ENCODE measurements around the gene ACTL6B.
"Not testable (repeated sequence)": the region's sequence is repeated elsewhere in the genome, so short reads cannot be mapped to it uniquely, and the experiment has no call there.

The ACTL6B gene

DNA sequence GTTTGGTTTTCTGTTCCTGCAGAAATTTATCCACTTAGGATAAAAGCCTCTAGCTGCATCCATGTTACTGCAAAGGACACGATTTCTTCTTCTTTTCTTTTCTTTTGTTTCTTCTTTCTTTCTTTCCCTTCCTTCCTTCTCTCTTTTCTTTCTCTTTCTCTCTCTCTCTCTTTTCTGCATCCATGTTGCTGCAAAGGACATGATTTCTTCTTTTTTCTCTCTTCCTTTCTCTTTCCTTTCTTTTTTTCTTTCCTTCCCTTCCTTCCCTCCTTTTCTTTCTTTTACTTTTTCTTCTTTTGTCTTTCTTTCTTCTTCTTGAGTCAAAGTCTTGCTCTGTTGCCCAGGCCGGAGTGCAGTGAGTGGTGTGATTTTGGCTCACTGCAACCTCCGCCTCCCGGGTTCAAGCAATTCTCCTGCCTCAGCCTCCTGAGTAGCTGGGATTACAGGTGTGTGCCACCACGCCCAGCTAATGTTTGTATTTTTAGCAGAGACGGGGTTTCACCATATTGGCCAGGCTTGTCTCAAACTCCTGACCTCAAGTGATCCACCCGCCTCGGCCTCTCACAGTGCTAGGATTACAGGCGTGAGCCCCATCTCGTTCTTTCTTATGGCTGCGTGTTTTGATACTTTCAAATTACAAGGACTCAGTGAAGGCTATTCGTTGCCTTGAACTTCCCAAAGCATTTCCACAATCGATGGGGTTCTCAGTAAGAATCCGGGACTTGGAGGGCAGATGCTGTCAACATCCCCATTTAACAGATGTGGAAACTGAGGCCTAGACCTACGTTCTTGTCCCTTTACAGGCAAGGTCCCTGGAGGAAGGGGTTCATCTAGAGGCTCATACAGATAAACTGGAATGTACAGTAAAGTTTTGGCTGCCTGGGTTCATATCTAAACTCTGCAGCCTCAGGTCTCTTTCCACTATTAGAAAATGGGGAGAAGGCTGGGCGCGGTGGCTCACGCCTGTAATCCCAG, 15.4 kb upstream of the ACTL6B start:
- no peak for DNase-seq (ENCODE audit: low read depth in 2 of 2, low spot score in 1 of 2)

DNA sequence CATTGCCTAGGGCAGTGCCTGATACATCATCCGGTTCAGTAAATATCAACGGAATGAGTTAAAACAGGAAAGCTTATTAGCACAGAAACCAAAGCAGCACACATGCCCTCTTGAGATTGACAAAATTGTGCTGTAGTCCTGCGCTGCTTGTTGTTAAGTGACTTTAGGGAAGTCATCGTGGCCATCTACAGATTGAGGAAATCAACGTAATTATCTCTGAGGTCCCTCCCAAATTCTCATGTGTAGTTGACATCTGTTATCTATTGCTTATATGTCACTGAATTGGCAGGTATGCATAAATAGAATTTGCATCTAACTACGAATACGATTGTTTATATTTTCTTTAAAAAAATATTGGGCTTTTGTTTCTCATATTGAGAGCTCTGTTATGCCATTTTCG, 13.8 kb upstream of the ACTL6B start:
- DNase-seq (ENCODE audit: low read depth in 2 of 2, low spot score in 1 of 2): no peak

DNA sequence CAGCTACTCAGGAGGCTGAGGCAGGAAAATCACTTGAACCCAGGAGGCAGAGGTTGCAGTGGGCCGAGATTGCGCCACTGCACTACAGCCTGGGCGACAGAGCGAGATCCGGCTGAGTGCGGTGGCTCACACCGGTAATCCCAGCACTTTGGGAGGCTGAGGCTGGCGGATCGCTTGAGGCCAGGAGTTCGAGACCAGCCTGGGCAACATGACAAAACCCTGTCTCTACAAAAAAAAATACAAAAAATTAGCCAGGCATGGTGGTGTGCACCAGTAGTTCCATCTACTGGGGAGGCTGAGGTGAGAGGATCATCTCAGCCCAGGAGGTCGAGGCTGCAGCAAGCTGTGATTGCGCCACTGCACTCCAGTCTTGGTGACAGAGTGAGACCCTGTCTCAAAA, 12.9 kb upstream of the ACTL6B start:
- DNase-seq (ENCODE audit: low read depth in 2 of 2, low spot score in 1 of 2): not testable (repeated sequence)

DNA sequence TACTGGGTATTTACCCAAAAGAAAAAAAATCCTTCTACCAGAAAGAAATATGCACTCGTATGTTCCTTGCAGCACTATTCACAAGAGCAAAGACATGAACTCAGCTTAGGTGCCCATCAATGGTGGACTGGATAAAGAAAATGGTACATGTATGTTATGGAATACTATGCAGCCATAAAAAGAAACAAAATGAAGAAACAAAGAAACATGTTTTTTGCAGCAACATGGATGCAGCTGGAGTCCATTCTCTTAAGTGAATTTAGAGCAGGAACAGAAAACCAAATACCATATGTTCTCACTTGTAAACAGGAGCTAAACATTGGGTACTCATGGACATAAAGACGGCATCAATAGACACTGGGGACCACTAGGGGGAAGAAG, 11.8 kb upstream of the ACTL6B start:
- no peak for DNase-seq (ENCODE audit: low read depth in 2 of 2, low spot score in 1 of 2)

DNA sequence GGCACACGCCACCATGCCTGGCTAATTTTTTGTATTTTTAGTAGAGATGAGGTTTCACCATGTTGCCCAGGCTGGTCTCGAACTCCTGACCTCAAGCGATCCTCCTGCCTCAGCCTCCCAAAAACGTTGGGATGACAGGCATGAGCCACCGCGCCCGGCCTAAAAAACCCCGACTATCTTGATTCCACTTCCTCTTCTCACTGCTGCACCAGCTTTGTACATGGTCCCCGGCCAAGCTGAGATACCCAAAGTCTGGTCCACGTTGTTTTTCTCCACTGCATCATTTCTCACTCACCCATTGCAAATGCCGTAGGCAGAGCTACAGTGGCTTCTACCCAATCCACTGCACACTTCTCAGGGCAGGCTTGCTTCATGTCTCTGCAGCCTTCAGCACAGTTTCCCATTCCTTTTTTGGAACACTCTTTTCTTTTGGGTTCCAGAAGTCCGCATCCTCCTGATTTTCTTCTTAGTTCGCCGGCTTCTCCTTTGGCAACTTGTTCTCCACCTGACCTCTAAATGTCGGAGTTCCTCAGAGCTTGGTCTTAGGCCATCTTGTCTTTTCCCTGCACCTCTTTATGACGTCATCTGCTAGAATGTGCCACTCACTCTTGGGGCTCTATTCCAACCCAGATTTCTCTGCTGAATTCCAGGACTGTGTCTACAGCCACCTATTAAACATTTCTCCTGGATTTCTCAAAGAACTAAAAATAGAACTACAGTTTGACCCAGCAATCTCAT, 11.3 kb upstream of the ACTL6B start:
- DNase-seq (ENCODE audit: low read depth in 2 of 2, low spot score in 1 of 2): no peak

DNA sequence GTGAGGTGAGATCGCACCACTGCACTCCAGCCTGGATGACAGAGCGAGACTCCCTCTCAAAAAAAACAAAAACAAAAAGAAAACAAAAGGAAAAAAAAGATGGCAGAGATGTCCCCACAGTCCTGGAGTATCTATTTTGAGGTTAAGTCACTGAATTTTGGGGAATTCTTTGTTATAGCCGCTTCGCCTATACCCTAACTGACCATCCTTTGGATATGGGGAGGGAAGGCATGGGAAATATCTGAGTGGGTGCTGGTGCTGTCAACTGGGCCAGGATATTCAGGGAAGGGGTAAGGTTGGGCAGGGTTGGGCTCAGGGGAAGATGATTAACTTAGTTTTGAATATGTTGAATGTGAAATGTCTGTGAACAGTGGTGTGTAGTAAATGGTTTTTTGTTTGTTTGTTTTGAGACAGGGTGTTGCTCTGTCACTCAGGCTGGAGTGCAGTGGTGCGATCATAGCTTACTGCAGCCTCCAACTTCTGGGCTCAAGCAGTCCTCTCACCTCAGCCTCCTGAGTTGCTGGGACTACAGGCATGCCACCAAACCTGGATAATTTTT, 9.0 kb upstream of the ACTL6B start:
- no peak for DNase-seq (ENCODE audit: low read depth in 2 of 2, low spot score in 1 of 2)

DNA sequence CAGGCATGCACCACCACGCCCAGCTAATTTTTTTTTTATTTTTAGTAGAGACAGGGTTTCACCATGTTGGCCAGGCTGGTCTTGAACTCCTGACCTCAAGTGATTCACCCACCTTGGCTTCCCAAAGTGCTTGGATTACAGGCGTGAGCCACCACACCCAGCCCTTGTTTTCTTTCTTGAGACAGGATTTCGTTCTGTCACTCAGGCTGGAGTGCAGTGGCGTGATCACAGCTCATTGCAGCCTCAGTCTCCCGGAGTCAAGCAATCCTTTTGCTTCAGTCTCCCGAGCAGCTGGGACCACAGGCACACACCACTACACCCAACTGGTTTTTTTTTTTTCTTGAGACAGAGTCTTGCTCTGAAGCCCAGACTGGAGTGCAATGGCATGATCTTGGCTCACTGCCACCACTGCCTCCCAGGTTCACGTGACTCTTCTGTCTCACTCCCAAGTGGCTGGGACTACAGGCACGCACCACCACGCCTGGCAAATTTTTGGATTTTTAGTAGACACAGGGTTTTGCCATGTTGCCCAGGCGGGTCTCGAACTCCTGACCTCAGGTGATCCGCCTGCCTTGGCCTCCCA, 6.0 kb upstream of the ACTL6B start:
- not testable (repeated sequence) for DNase-seq (ENCODE audit: low read depth in 2 of 2, low spot score in 1 of 2)

DNA sequence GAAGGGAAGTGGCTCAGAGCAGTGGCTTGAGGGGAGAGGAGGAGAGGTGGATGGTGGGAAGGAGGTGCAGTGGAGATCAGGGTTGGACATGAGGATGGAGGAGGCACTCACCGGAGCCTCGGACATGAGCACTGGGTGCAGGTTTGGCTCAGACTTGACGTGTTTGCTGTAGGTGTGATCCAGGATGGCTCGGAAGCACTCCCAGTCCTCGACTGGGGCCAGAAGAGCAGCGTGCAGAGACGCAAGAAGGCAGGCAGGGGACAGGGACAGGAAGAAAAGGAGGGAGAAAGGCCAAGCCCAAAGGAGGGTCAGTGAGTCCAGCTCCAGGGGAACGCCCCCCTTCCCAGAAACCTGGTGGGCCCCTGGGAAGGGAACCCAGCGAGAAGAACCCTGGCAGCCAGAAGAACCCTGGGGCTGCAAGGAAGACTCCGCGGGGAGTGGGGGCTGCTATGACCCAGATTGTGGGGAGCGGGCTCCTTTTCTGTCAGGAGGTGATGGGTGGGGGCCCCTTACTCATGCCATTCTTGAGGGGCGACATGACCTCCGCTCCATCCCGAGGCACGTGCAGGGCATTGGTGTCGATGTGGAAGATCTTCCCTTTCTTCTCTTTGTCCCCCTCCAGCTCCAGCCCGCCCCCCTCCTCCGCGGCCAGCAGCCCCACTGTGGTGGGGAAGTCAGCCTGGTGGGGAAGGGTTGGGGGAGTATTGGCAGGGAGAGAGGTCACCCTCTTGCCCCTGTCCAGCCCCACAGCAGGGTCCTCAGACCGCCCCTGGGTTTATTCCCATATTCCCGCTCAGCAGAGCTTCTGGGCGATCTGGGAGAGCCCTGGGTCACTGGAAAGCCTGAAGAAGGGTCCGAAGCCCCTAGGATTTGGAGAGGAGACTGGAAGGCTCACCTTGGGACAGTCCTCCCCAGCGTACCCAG, 1.1 kb downstream of the ACTL6B start:
- no peak for DNase-seq (ENCODE audit: low read depth in 2 of 2, low spot score in 1 of 2)

DNA sequence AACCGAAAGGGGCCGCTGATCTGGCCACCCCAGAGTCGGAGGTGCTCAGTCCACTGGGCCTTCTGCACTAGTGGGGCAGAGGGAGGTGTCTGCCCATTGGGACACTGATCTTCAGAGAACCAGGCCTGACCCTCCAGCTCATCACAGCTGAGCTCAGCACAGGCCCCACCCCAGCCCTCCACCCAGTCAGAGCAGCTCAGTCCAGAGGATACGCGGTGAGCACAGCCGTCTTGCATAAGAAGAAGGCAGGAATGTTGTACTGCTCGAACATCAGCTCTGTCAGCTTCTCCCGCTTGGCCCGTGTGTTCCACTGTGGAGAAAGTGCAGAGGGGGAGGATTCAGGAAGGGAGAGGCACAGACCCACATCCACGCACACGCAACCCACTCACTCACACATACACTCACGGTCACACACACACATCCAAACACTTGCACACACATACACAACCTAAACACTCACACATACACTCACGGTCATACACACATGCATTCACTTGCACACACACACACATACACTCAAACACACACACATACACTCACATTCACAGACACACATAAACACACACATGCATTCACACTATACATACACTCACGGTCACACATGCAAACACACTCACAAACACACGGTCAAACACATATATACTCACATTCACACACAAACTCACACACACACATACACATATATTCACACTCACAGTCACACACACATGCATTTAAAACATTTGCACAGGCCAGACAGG, 6.3 kb downstream of the ACTL6B start:
- no peak for DNase-seq (ENCODE audit: low read depth in 2 of 2, low spot score in 1 of 2)

DNA sequence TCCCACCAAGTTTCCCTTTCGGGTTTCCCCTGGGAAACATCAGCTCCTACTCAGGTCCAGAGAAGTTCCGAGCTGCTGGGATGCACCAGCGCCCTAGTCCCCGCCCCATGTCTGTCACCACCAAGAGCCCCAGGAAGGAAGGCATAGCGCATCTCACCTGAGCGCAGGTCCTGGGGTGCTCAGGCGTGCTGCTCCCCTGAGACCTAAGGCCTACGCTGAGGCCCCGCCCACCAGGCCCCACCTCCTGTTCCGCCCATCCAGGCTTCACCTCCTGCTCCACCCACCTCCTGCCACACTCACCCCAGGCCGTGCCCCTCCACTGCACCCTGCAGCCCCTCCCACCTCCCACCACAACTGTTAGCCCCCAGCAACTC, 13.7 kb downstream of the ACTL6B start:
- no peak for DNase-seq (ENCODE audit: low read depth in 2 of 2, low spot score in 1 of 2)

DNA sequence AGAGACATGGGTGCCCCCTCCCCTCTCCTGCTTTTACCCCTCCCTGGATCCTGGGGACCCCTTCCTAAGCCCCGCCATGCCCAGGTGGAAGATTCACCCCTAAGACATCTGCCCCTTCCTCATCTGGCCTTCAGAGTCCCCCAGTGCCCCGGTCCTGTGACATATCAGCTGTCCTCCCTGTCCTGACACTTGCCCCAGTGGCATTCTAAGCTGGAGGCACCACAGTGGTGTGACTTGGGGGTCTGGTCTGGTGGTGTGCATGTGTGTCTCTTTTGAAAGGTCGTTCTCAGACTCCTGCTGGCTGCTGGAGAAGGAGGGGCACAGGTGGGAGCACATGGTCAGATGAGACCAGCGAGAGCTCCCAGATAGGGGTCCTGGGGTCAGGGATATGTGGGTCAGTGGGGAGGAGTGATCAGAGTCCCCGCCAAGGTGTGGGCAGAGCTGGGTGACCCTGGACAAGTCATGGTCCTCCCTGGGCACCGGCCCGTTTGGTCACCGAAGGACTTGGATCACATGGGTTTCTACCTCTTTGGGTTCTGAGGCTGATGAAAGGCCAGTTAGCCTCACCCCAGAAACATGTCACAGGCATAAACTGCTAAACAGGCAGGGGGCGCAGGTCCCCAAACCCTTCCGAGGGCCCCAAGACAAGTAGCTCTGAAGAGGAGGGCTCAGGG, 14.3 kb downstream of the ACTL6B start:
- no peak for DNase-seq (ENCODE audit: low read depth in 2 of 2, low spot score in 1 of 2)

DNA sequence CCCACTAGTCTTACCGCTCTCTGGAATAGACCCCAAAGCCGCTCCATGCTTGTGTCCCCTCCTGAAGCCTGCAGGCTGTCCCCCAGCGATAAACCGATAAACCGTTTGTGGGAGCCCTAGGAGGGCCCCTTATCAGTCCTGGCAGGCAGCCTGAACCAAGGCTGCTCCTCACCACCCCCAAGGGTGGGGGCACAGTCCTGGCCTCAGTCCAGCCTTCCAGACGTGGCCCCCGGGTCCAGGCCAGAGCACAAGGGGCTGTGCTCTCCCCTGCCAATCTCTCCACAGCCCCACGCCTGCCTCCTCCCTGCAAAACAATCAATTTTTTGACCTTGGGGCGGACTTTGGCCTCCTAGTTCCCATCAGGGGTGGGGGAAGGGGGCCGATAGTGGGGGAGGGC, 14.8 kb downstream of the ACTL6B start, which contains the start of gene TFR2:
Gene TFR2 (minus strand): TSS at position 90 of the 397 bp plus-strand sequence. CDS start 43 bp downstream, at position 47.
- no peak for DNase-seq (ENCODE audit: low read depth in 2 of 2, low spot score in 1 of 2)

DNA sequence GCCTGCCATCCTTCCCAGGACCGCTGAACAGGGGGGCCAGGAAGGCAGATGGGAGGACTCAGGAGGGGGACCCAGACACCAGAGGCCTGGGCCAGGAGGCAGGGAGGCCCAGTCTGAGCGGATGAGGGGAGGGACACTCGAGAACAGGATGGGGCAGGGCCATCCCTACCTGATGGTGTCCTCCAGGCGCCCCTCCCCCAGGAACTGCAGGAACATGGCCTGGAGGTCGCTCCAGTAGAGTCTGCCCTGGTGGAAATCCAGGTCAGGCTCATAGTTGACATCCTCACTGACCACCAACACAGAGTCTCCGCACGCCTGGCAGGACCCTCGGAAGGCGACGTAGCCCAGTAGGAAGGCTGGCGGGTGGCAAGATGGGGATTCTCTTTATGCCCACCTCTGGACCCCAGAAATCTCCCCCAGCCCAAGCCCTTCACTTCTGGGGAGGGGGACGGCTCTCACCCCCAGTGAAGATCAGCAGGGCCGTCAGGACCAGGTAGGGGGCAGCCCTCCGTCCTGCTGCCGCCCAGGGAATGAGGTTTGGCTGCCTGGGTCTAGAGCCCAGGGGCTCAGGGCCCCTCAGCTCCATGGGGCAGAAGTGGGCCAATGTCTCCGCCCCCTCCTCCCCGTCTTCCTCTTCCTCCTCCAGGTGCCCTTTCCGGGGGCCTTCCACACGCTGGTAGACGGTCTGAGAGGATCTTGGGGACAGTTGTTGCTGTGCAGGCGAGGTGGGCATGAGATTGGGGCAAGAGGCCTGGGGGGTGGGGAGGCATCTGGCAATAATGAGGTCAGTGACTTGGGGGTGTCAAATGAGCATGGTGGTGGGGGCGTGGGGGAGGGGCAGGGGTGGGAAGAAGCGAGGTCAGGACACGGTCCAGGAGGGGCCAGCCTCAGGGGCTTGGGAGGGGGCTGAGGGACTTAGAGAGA, 15.5 kb downstream of the ACTL6B start:
- no peak for DNase-seq (ENCODE audit: low read depth in 2 of 2, low spot score in 1 of 2)

DNA sequence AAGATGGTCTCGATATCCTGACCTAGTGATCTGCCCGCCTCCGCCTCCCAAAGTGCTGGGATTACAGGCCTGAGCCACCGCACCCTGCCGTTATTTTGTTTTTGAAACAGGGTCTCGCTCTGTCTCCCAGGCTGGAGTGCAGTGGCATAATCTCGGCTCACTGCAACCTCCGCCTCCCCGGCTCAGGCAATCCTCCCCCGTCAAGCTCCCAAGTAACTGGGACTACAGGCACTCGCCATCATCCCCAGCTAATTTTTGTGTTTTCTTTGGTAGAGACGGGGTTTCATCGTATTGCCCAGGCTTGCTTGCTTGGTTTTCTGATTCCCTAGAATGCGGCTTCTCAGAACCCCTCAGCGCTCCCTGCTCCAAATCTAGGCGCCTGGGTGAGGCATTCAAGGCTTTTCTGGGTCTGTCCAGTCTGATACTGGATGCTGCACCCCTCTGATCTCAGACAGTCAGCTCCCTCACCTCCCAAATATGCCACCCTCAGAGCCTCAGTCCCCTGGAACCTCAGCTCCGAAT, 16.2 kb downstream of the ACTL6B start:
- DNase-seq (ENCODE audit: low read depth in 2 of 2, low spot score in 1 of 2): no peak

DNA sequence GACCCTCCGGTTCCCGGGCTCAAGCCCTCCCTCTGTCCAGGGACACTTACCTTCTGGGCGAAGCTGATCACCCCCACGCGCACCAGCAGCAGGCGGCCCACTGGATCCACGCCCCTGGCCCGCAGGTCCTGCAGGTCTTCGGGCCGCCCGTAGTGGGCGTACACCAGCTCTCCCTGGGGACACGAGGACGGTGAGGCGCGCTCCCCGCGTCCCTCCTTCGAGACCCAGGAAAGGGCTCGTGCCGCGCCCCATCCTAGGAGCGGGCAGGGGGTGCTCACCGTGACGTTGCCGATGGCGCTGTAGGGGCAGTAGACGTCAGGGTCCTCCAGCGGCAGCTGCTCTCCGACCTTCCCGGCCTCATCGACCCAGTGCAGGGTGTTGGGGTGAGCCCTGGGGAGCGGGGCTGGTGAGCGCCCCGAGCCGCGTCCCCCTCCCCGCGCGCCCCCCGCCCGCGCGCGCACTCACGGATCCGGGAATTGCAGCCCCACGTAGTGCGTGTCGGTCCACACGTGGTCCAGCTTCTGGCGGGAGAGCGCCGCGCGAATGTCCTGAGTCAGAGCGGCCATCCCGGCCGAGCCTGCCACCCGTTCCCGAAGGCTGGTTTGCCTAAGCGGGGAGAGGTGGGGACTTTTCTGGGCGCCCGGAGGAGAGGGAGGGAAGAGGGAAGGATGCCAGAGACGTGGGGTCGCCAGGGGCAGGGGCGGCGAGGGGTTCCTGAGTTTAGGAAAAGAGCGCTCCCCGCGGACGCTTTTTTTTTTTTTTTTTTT, 23.1 kb downstream of the ACTL6B start:
- DNase-seq (ENCODE audit: low read depth in 2 of 2, low spot score in 1 of 2): no peak

DNA sequence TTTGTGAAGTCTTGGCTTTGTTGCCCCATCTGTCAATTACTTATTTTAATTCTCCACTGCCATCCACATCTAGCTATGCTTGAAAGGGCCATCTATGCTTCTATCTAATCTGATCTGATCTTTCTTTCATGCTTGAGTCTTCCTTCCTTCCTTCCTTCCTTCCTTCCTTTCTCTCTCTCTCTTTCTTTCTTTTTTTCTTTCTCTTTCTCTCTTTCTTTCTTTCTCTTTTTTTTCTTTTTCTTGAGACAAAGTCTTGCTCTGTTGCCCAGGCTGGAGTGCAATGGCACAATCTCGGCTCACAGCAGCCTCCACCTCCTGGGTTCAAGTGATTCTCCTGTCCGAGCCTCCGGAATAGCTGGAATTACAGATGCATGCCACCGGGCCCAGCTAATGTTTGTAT, 26.2 kb downstream of the ACTL6B start:
- DNase-seq (ENCODE audit: low read depth in 2 of 2, low spot score in 1 of 2): no peak

DNA sequence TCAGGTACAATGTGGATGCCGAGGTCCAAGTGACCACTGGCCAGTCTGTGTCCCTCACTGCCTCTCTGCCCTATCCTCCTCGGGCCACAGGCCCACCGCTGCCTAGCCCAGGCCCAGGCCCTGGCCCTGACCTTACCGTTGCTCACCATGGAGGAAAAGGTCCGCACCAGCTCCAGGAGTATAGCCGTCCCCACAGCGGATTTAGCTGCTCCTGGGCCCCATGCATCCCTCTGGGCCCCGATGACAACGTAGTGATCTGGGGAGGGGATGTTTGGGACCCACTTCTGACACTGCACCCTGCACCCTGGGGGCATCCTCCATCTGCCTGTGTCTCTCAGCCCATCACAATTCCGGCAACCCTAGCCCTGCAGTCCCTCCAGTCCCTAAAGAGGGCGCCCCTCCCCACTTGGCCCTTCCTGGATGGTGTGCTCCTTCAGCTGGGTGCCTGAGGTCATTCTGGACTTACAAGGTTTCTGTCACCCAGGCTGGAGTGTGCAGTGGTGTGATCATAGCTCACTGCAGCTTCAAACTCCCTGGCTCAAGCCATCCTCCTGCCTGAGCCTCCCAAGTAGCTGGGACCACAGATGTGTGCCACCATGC, 27.0 kb downstream of the ACTL6B start:
- no peak for DNase-seq (ENCODE audit: low read depth in 2 of 2, low spot score in 1 of 2)
